ENCODE measurements around the gene ETS1.

The ETS1 gene, protein sequence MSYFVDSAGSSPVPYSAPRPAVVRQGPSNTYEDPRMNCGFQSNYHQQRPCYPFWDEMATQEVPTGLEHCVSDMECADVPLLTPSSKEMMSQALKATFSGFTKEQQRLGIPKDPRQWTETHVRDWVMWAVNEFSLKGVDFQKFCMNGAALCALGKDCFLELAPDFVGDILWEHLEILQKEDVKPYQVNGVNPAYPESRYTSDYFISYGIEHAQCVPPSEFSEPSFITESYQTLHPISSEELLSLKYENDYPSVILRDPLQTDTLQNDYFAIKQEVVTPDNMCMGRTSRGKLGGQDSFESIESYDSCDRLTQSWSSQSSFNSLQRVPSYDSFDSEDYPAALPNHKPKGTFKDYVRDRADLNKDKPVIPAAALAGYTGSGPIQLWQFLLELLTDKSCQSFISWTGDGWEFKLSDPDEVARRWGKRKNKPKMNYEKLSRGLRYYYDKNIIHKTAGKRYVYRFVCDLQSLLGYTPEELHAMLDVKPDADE

GRCh38 chr11:128587415-128587814, at the start of gene ETS1:
Gene ETS1 (minus strand): TSS chr11:128587558. CDS start chr11:128573130, 14,428 bp downstream.
- DNase-seq = no peak

GRCh38 chr11:128634395-128634794, 47.0 kb upstream of the ETS1 start:
- no peak for DNase-seq

DNA sequence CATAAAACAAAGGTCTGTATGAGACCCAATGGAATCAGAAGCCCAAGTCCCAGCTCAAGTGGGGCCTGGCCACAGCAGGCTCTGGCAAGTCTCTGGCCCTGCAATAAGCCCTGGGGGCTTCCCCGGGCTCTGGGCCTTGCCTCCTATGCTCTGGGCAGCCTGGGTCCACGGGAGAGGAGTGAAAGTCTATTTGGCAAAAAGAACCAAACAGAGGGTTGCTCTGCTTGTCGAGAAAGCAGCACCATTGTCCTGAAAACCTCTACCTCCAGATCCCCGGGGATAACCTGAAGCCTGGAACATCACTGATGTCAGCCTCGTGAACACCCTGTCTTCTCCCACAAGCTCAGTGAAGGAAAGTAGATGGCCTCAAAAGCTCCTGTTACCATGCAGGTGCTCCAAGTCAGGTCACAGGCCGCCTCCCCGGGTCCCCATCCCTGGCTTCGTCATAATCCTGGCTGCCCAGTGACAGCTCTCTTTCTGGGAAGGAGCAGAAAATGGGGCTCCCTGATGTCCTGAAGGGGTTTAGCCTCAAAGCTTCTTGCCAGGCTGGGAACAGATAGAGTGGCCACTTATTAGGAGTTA, 46.1 kb upstream of the ETS1 start:
- DNase-seq = no peak

GRCh38 chr11:128632141-128632791, 44.9 kb upstream of the ETS1 start:
- DNase-seq = no peak

- DNase-seq = peak; percentile 21 to 62
Measured at GRCh38 chr11:128630367-128631230, 43.2 kb upstream of the ETS1 start.

DNA sequence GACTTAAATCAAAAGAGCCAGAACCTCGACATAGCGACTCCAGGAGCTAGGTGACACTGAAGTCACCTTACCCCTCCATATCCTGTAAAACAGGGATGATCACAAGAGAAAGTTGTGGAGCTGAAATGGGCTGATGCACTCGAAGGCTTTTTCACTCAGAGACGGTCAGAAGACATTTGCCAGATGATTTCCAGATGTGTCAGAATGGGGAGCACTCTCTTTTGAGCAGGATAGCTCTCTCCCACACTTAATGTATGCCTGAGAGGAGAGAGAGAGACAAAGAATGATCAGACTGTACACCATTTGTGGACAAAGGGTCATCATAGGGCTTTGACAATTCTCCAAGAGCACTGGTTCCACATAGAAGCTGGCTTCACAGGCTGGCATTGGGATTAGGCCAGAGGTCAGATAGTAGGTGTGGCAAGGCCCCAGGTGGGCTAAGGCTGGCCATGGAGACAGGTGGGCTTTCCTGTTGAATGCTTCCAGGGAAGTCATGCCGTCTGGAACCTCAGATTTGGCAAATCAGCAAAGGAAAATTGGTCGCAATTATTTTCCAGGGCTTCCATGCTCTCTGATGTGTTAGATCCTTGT, 42.3 kb upstream of the ETS1 start:
- DNase-seq = no peak

DNA sequence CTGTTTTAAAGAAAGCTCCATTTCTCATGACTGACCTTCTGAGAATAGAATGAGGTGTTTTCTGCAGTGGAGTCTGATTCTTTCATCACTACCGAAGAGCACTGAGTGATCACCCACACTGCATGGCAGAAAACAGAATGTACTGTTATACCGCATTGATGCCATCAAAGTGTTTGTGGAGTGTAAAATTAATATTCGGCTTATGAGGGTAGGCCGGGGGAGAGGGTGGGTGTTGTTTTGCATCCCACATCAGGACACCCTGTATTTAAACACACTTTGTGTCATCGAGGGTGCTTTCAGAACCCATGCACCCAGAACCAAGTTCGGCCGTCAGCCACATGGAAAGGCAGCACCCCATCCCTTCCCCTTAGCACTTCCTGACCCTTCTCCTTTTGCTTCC, 41.3 kb upstream of the ETS1 start:
- no peak for DNase-seq

- DNase-seq = no peak
Measured at GRCh38 chr11:128628325-128628673, 40.9 kb upstream of the ETS1 start.

DNA sequence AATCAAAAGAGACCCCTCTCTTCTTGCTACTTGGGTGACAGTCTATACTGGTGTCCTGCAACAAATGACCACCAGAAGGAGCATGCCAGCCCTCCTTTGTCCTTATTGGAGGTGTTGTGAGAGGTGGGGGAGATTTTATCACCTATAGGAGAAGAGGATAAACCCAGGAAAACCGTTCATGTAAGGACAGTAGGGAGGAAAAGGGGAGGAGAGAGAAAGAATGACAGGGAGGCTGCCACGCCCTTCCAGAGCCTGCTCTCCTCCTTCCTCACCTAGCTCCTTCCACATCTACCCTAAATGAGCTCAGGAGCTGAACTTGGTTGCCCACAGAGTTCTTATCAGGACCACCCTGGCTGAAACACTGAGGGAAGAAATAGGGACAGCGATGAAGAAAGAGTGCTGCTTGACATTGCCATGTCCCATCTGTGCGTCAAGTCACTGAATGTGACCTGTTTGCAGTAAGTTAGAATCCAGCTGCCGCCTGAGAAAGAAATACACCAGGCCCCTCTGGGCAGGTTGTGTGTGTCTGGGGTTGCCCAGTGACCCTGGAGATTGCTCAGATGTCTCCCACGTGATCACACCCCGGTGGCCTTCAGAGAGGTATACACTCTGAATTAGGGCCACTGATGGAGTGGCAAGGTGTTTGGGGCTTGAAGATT, 40.4 kb upstream of the ETS1 start:
- DNase-seq = no peak

GRCh38 chr11:128626913-128627665, 39.7 kb upstream of the ETS1 start:
- DNase-seq = no peak

- no peak for DNase-seq
Measured at GRCh38 chr11:128625746-128626145, 38.4 kb upstream of the ETS1 start.

GRCh38 chr11:128625326-128625725, 38.0 kb upstream of the ETS1 start:
- no peak for DNase-seq

DNA sequence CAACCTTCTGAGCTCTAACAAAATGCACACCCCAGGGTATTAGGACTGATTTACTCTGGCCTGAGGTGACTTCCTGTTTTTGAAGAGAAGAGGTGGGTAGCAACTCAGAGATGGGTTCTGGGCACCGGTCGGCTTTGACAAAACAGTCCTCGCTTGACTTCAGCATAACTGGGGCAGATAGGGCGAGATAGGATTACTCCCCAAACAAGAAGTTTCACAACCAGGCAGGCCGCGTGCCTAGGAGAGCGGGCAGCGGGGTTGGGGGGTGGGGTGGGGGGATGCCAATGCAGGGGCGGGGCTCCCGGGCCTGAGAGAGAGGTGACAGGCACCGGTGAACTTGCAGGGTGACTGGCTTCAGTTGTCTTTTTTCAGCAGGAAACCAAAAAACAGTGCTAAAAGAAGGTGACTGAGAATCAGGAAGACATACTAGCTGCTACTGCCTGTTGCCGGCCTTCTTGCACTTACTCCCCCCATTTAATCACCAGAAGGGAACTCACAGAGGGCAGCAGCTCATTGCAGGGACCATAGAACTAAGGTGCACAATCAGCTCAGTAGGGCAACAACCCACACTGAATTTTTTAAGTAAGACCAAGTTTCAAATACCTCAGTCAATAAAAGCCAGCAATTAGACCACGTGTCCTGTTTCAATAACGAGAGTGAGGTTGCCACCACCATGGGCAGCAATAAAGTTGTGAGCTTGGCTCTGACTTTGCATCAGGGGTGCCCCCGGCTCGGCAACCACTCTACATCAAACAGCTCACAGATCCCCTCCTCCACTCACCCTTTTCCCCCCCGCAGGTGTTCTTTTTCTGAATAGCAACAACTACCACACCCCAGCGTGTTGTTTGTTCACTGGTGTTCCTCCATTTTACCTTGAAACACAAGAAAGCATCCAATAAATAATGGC, 37.2 kb upstream of the ETS1 start:
- no peak for DNase-seq

DNA sequence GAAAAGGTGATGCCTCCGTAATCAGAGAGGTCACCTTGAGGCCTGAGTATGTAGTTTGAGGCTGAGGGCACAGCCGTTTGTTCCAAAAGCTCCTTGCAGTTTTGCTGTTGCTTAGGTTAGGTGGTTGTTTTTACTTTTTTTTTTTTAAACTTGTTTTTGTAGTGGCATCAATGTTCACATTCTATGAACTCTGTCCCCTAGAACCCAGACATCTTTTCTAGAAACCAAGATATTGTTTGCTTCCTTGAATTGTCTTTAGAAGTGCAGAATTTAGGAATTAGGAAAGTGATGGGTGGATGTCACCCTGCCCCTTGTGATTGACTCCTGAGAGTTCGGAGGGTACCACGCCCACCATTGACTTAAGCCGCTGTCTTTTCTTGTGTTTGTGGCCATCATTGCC, 35.7 kb upstream of the ETS1 start:
- no peak for DNase-seq

GRCh38 chr11:128621601-128622501, 34.5 kb upstream of the ETS1 start:
- DNase-seq = no peak

- DNase-seq = no peak
Measured at GRCh38 chr11:128620309-128621100, 33.1 kb upstream of the ETS1 start.

GRCh38 chr11:128619540-128620308, 32.4 kb upstream of the ETS1 start:
- no peak for DNase-seq
